Smooth muscle cell (in vitro differentiated cells): ENCODE data around the gene IRF2. TPM values are rescaled to one million over a fixed set of nuclear protein-coding genes. Genes with fewer than 3 reads are reported as not detected.
A peak's percentile ranks its signal among the peaks of the same experiment; 100 is the strongest.

Experiments used
- DNase-seq: peaks from one replicate; lab custom pipeline; 2025; ENCODE audit not compliant: unreplicated experiment; lab: John Stamatoyannopoulos, UW
- H2AFZ ChIP-seq: fragments of 200-600 bp; sonication (generic); 2 replicates; pipeline ENCODE4 v1.6.0; 2016; ENCODE audit warnings: antibody characterized with exemption, low read depth, mild to moderate bottlenecking
- H3F3A ChIP-seq: fragments of 200-600 bp; sonication (generic); 2 replicates; pipeline ENCODE4 v1.6.0; 2017; ENCODE audit warnings: antibody characterized with exemption, low read depth
- H3K27ac ChIP-seq: fragments of 200-600 bp; sonication (generic); 2 replicates; pipeline ENCODE4 v1.5.1; 2016; ENCODE audit warnings: low read depth, mild to moderate bottlenecking
- H3K27me3 ChIP-seq: fragments of 200-600 bp; sonication (generic); 2 replicates; pipeline ENCODE4 v1.6.1; 2016; ENCODE audit warnings: low read depth, mild to moderate bottlenecking
- H3K36me3 ChIP-seq: fragments of 200-600 bp; sonication (generic); 2 replicates; pipeline ENCODE4 v1.5.1; 2016; ENCODE audit warnings: low read depth
- H3K4me1 ChIP-seq: fragments of 200-600 bp; sonication (generic); 2 replicates; pipeline ENCODE4 v1.5.1; 2016; ENCODE audit warnings: low read depth
- H3K4me2 ChIP-seq: fragments of 200-600 bp; sonication (generic); 2 replicates; pipeline ENCODE4 v1.6.0; 2016; ENCODE audit warnings: mild to moderate bottlenecking
- H3K4me3 ChIP-seq: fragments of 200-600 bp; sonication (generic); 2 replicates; pipeline ENCODE4 v1.5.1; 2016; ENCODE audit warnings: mild to moderate bottlenecking
- H3K79me2 ChIP-seq: fragments of 200-600 bp; sonication (generic); 2 replicates; pipeline ENCODE4 v1.6.0; 2016; ENCODE audit warnings: low read depth, mild to moderate bottlenecking
- H3K9ac ChIP-seq: fragments of 200-600 bp; sonication (generic); 2 replicates; pipeline ENCODE4 v1.6.0; 2016; ENCODE audit warnings: low read depth
- H3K9me3 ChIP-seq: fragments of 200-600 bp; sonication (generic); replicated peaks from 2 replicates; pipeline ENCODE4 v1.5.1; 2016; ENCODE audit warnings: low read depth
- H4K20me1 ChIP-seq: fragments of 200-600 bp; sonication (generic); 2 replicates; pipeline ENCODE4 v1.6.0; 2016; ENCODE audit warnings: low read depth
- CTCF ChIP-seq: fragments of 200-600 bp; sonication (generic); IDR thresholded peaks from 2 replicates; pipeline ENCODE4 v1.5.1; 2017; ENCODE audit warnings: borderline replicate concordance, mild to moderate bottlenecking, antibody characterized with exemption; ENCODE audit not compliant: insufficient read depth, poor library complexity, severe bottlenecking
- WGBS: methylation state at CpG from one replicate; pipeline ENCODE4 v1.1.7; 2016; ENCODE audit warnings: low lambda C conversion rate; 5-methylcytosine and 5-hydroxymethylcytosine counted together
- polyA plus RNA-seq: library from polyadenylated mRNA; unstranded; fragments of >200 nt; fragmentation: Nextera tagmentation; extraction: Ambion mirVana; gene quantifications from 2 replicates; pipeline ENCODE4 v1.2.1, GENCODE V29; 2016
- total RNA-seq: library from RNA; depleted of rRNA; stranded (reverse); fragments of >200 nt; gene quantifications from 2 replicates; pipeline ENCODE4 v1.2.3, GENCODE V29; 2014

Gene IRF2
- total RNA-seq = 18.4 and 21.6 TPM in 2 replicates
- polyA plus RNA-seq = 6.6 and 10.2 TPM in 2 replicates

- no peaks in the 10 kb centered on the region for H3K36me3 ChIP-seq
- peak; percentile 82 for DNase-seq
- H3K4me2 ChIP-seq = peak within 1 kb of the TSS; percentile 98
- H3K4me1 ChIP-seq = peaks cover 6% of the 10 kb centered on the region
- H3K9me3 ChIP-seq = no peaks in the 10 kb centered on the region
- peaks cover 24% of the 10 kb centered on the region for H4K20me1 ChIP-seq
- H3F3A ChIP-seq = peaks cover 9% of the 10 kb centered on the region
- H3K79me2 ChIP-seq = peaks cover 37% of the 10 kb centered on the region
- peak within 1 kb of the TSS; percentile 88 for H3K9ac ChIP-seq
- H3K4me3 ChIP-seq = peak within 1 kb of the TSS; percentile 95
- peak within 1 kb of the TSS; percentile 96 for H2AFZ ChIP-seq
- WGBS = under 1% methylated on average over 44 of the region's 66 CpGs
- H3K27ac ChIP-seq = peak within 1 kb of the TSS; percentile 92
- H3K27me3 ChIP-seq = no peaks in the 10 kb centered on the region
- TF ChIP-seq CTCF = no peak
Observed at GRCh38 chr4:184474263-184475095, at the start of gene IRF2. Gene IRF2 (minus strand): TSS chr4:184474550. CDS start chr4:184429064, 45,486 bp downstream.

GRCh38 chr4:184515606-184516005 is 41.3 kb upstream of the IRF2 start:
- no peak overlapping the region for H2AFZ ChIP-seq

GRCh38 chr4:184514121-184514988 is 40.0 kb upstream of the IRF2 start:
- Histone ChIP-seq H4K20me1 (no peaks in the 10 kb centered on the region), H3K4me1 (peaks cover 20% of the 10 kb centered on the region), H3K36me3 (no peaks in the 10 kb centered on the region), H2AFZ (peak overlapping the region; percentile 32), H3K4me3 (no peak overlapping the region), H3K27me3 (no peaks in the 10 kb centered on the region), H3K9me3 (no peaks in the 10 kb centered on the region), H3K79me2 (no peaks in the 10 kb centered on the region), H3K27ac (peak overlapping the region; percentile 60), H3K9ac (no peak overlapping the region), H3F3A (peaks cover 10% of the 10 kb centered on the region), H3K4me2 (peak overlapping the region; percentile 73)
- 12% methylated on average over 8 of the region's 8 CpGs for WGBS
- TF ChIP-seq CTCF = no peak
- peak; percentile 13 for DNase-seq

More at GRCh38 chr4:184515606-184516005, 41.3 kb upstream of the IRF2 start:
- Histone ChIP-seq H3K79me2 (no peaks in the 10 kb centered on the region), H3K9ac (no peak overlapping the region), H3K27me3 (no peaks in the 10 kb centered on the region), H3K4me1 (peaks cover 20% of the 10 kb centered on the region), H4K20me1 (no peaks in the 10 kb centered on the region), H3K4me3 (no peak overlapping the region), H3K27ac (no peak overlapping the region), H3K9me3 (no peaks in the 10 kb centered on the region), H3F3A (peaks cover 10% of the 10 kb centered on the region), H3K36me3 (no peaks in the 10 kb centered on the region), H3K4me2 (no peak overlapping the region)
- 89% methylated on average over 3 of the region's 3 CpGs for WGBS
- DNase-seq = no peak
- TF ChIP-seq CTCF = no peak
